EL (cell line): ENCODE data around the gene SLC7A6OS.

ENCODE experiments used
- DNase-seq: peaks from one replicate; pipeline ENCODE4 v3.0.0-alpha.2; 2016

Gene SLC7A6OS

GRCh38 chr16:68275611-68276191, 35.0 kb downstream of the SLC7A6OS start:
- no peak for DNase-seq

DNA sequence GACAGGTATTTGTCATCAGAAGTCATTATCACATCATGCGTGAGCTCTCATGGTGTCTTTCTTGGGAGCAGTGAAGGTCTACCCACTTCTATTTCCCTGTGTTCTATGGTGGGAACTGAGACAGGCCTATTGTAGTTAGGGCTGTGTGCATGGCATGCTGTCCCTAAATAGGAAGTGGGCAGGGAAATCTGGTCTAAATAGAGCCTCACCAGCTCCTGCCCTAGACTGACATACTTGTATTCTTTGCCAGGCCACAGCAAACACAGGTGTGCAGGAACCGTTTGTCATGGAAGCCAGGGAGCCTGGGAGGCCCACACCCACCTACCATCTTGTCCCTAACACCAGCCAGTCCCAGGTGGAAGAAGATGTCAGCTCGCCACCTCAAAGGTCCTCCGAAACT, 36.3 kb downstream of the SLC7A6OS start:
- DNase-seq: no peak

GRCh38 chr16:68273896-68274295, 36.9 kb downstream of the SLC7A6OS start:
- DNase-seq: no peak

- DNase-seq: no peak
Measured at GRCh38 chr16:68273459-68273858, 37.3 kb downstream of the SLC7A6OS start.

- DNase-seq: no peak
Measured at GRCh38 chr16:68272507-68273209, 38.1 kb downstream of the SLC7A6OS start.

DNA sequence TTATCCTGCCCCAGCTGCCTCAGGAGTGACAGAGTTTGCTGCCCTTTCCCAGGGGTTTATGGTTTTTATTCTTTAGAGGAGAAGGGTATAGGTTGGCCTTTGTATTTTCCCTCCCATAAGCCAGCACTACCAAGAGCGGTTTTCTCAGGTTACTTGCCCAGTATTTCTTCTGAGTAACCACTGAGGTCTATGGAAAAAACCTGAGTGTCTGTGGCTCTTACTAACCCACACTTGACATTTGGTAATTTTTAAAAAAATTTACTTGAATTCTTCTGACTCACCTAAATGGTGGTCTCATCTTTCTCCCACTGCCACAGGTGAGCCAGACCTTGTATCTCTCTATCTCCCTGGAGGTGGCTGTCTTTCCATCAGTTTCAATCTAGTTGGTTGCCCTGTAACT, 40.4 kb downstream of the SLC7A6OS start:
- no peak for DNase-seq

DNA sequence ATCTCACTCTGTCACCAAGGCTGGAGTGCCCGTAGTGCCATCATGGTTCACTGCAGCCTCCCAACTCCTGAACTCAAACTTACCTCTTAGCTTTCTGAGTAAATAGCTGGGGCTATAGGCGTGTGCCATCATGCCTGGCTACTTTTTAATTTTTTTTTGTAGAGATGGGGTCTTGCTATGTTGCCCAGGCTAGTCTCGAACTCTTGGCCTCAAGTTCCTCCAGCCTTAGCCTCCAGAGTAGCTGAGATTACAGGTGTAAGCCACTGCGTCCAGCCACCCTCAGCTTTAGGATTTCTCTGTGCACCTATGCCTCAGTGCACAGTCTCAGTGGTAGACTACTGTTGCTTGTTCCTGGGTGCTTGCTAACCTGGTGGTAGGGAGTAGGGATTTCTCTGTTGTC, 41.0 kb downstream of the SLC7A6OS start:
- DNase-seq: no peak

GRCh38 chr16:68267612-68268405, 42.9 kb downstream of the SLC7A6OS start:
- DNase-seq: no peak

DNA sequence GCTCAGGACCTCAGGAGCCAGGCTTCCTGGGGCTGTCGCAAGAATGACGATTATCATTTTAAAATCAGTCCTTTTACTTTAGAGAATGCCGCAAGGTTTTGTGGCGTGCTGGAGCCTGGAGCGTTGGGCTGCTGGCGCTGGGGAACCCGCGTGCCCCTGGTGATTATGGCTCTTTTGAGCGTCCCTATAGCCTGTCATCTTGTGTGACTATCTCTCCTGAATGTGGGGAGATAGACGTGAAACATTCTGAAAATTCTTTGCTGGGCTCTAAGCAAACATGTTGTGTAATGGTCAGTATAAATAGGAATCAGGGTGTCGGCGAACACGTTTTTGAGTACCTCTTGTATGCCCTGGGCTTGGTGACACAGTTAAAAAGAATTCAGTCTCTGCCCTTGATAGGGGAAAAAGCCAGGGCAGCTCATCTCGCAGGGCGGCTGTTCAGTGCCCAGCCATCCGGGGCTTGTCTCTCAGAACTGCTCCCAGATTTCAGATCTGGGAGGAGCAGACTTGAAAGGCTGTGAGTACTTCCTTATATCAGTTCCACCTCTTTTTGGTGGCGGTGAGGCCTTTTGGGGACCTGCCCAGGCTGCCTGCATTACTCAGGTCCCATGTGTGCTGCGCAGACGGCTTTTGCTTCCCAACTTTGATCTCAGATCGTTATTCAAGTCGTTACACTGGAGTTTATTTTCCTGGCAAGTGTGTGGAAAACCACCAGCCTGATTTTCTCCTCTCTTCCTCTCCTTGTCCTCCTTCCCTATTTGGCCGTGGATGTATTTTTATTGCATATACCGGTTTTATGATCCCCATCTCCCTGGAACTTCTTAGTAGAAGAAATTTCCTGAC, 45.4 kb downstream of the SLC7A6OS start:
- DNase-seq: peak; percentile 93

DNA sequence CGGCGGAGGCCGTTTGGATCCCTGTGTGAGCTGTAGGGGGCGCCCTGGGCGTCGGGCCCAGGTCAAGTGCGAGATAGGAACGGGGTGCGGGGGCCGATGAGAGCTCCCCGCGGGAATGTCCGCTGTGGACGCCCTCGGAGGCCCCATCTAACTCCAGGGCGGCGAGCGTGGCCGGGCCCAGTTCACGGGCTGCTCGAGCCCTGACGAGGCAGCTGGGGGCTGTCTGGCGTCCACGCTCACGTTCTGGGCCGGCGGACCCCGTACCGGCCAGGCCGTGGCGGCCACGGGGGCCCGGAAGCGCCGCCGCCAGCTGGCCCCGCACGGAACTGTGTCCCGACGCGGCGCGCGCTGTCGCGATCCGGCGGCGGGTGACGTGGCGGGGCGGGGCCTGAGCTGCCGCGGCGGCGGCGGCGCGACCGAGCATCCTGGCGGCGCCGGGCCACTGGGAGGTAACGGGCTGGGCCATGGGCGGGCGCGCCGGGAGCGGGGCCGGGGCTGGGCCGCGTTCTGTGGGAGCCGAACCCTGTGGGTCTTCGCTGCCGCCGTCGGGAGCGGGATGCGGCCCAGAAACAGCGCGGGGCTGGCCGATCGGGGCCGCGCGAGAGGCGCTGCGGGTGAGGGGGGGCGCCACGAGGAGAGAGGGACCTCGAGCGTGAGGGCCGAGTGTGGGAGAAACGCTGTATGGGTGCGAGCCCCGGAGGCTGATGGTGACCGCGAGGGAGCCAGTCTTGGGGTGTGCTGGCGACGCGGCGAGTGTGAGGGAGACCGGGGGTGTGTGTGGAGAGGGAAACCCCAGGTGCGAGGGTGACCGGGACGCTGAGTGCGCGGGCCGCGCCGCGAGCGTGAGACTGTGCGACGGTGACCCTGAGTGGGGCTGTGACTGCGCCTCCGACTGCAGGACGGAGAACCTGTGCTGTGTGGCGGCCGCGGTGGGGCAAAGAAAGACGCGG, 46.3 kb downstream of the SLC7A6OS start, which contains the start of gene SLC7A6:
Gene SLC7A6 (plus strand): TSS at position 399 of the 950 bp plus-strand sequence. CDS start 10,201 bp downstream, outside the sequence.
- peak; percentile 85 for DNase-seq

- no peak for DNase-seq
Measured at GRCh38 chr16:68263559-68264127, 47.1 kb downstream of the SLC7A6OS start.

DNA sequence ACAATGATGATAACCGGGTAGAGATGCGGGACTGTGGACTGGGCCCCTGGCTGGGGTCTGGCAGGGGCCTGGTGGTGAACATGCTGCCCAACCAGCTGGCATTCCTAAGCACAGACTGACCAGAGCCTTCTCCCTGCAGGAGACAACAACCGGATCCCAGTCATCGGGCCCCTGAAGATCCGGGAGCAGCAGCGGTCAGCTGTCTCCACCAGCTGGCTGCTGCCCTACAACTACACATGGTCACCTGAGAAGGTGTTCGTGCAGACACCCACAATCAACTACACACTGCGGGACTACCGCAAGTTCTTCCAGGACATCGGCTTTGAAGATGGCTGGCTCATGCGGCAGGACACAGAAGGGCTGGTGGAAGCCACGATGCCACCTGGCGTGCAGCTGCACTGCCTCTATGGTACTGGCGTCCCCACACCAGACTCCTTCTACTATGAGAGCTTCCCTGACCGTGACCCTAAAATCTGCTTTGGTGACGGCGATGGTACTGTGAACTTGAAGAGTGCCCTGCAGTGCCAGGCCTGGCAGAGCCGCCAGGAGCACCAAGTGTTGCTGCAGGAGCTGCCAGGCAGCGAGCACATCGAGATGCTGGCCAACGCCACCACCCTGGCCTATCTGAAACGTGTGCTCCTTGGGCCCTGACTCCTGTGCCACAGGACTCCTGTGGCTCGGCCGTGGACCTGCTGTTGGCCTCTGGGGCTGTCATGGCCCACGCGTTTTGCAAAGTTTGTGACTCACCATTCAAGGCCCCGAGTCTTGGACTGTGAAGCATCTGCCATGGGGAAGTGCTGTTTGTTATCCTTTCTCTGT, 51.5 kb downstream of the SLC7A6OS start:
- no peak for DNase-seq

DNA sequence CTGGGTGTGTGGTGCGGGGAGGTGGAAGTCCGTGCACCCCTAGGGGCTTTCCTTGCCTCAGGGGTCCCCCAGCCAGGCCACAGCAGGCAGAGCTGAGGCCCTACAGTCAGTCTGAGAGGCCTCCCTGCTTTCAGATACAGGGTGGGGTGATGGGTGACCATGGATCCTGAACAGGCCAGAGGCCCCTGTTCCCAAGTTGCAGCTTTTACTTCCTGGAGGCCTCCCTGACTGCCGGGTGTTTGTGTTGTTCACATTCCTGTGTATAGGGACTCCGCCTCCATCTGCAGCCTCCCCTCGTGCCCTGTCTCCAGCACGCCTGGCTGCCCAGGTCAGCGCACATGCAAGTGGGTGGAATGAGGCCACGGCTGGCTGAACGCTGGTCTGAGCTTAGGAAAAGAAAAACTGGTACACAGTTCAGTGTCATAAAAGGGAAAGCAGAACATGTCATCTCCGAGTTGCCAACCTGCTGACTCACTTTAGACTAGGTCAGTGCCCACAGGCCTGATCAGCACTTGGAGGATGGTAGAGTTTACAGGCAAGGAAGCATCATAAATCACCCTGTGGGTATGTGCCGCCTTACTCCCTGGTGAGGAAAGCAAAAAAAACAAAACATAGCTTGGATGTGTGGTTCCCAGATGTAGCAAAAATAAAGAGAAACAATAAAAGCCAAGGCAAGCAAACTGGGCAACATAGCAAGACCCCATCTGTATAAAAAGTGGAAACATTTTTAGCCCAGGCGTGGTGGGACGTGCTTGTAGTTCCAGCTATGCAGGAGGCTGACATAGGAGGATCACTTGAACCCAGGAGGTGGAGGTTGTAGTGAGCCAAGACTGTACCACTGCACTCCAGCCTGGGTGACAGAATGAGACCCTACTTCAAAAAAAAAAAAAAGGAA, 52.6 kb downstream of the SLC7A6OS start:
- DNase-seq: peak; percentile 81

GRCh38 chr16:68257251-68257905, 53.4 kb downstream of the SLC7A6OS start:
- no peak for DNase-seq

GRCh38 chr16:68255712-68256111, 55.0 kb downstream of the SLC7A6OS start:
- no peak for DNase-seq

GRCh38 chr16:68253721-68254120, 57.0 kb downstream of the SLC7A6OS start:
- no peak for DNase-seq

DNA sequence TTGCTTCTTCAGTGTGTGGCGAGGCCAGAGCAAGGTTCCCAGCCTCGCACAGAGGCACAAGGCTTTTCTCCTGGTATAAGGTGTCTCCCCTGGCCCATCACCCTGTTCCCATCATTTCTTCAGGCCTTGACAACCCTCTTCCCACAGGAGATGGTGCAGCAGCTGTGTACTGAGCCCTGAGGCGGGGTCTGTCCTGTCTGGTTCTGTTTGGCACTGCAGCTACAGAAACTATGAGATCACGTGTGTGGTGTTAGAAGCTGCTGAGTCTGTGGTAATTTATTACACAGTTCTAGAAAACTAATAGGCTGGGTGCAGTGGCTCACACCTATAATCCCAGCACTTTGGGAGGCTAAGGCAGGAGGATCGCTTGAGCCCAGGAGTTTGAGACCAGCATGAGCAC, 58.4 kb downstream of the SLC7A6OS start:
- DNase-seq: no peak

DNA sequence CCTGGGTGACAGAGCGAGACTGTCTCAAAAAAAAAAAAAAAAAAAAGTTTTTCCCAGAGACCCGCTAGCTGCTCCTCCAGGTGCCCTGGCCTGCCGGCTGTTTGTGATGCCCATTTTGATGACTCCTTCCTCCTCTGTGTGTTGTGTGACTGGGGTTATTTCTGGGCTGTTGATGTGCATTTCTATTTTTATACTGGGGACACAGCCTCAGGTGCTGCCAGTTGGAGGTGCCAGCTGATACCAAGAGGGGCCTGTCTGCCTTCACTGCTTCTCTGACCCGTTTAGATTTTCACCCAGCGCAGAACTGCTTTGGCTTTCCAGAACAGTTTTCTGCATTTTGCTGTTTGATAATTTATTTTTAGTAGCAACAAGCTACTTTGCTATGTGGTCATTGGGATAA, 58.9 kb downstream of the SLC7A6OS start:
- DNase-seq: no peak

DNA sequence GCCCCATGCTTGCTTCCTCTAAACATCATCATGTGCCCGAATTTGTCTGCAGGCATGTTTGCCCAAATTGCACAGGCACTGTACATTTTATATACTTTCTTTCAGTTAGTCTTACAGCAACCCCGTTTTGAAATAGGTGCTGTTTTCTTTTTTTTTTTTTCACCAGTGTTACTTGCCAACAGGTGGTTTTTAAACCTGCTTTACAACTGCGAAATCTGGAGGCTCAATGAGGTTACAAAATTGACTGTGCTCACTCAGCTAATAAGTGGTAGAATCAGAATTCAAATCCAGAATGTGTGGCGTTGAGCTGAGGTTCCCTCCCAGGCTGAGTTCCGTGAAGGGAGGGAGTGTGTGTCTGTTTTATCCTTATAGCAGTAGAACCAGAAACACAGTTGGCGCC, 59.8 kb downstream of the SLC7A6OS start:
- DNase-seq: no peak
